ENCODE measurements around the gene TMEM88. TPM values are rescaled to one million over a fixed set of nuclear protein-coding genes. Genes with fewer than 3 reads are reported as not detected.

Gene TMEM88
- total RNA-seq, 4 donors from 2014 or later, result 0.91 to 5.9 (median 3.4) TPM

- DNase-seq (ENCODE audit: low spot score in 2 of 2), result no peak
- H3K4me3 ChIP-seq (ENCODE audit: low read depth, poor library complexity, severe bottlenecking), result no peak overlapping the region
- intact Hi-C loops (cut with DNase I; ENCODE audit: low total_unique reads), result loop anchor here (10.0 kb wide), 1 partner anchor 70 kb away; no protein-coding TSS in a partner anchor
- TF ChIP-seq, protein P1, sequence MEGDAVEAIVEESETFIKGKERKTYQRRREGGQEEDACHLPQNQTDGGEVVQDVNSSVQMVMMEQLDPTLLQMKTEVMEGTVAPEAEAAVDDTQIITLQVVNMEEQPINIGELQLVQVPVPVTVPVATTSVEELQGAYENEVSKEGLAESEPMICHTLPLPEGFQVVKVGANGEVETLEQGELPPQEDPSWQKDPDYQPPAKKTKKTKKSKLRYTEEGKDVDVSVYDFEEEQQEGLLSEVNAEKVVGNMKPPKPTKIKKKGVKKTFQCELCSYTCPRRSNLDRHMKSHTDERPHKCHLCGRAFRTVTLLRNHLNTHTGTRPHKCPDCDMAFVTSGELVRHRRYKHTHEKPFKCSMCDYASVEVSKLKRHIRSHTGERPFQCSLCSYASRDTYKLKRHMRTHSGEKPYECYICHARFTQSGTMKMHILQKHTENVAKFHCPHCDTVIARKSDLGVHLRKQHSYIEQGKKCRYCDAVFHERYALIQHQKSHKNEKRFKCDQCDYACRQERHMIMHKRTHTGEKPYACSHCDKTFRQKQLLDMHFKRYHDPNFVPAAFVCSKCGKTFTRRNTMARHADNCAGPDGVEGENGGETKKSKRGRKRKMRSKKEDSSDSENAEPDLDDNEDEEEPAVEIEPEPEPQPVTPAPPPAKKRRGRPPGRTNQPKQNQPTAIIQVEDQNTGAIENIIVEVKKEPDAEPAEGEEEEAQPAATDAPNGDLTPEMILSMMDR (IDR thresholded peaks at IDR 0.05), result no peak
- TF ChIP-seq POLR2A (IDR thresholded peaks at IDR 0.05), result no peak
- WGBS, 2 donors, result 85 to 86% methylated on average over 5 of the region's 5 CpGs
These were observed 39.9 kb upstream of the TMEM88 start for GRCh38 chr17:7814969-7815368.

DNA sequence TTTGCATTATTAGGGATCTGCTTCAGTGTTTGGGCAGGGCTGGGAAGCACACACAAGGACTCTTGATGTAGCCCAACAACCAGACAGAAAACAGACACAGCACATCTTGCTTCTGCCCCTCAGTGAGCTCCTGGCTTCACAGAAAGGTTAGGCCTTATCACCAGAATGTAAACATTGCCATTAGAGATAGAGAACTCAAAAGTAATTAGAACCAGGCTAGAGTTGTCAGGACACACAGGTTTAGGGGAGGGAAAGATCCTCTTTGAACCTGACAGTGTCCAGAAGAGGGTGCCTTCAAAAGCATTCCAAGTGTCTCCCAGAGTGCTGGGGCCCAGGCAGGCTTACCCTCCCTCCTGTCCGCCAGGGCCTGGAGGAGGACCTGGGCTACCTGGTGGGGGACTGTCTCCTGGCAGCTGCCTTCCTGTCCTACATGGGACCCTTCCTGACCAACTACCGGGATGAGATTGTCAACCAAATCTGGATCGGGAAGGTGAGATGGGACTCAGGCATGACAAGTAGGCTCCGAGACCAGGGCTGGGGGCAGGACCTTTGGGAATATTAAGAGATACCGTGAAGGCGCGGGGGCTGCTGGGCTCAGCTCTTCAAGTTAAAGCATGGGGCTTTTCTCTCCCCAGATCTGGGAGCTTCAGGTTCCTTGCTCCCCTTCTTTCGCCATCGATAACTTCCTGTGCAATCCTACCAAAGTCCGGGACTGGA, 37.8 kb upstream of the TMEM88 start:
- DNase-seq (ENCODE audit: low spot score in 2 of 2), result no peak
- no peak overlapping the region for H3K4me3 ChIP-seq (ENCODE audit: low read depth, poor library complexity, severe bottlenecking)
- 84 to 87% methylated on average over 10 of the region's 10 CpGs for WGBS, 2 donors
- TF ChIP-seq, protein P1 (IDR thresholded peaks at IDR 0.05), result no peak
- TF ChIP-seq POLR2A (IDR thresholded peaks at IDR 0.05), result no peak
- intact Hi-C loops (cut with DNase I; ENCODE audit: low total_unique reads), result loop anchor here (10.0 kb wide), 1 partner anchor 72 kb away; no protein-coding TSS in a partner anchor

DNA sequence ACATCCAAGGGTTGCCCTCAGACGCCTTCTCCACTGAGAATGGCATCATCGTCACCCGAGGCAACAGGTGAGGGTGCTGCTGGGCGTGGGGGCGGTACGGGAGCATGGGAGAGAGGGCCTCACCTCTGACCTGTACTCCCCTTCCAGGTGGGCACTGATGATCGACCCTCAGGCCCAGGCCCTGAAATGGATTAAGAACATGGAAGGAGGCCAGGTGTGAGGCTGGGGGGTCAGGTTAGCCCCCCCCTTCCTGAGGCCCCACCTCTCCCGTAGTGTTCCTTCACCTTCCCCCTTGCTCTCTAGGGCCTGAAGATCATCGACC, 37.3 kb upstream of the TMEM88 start:
- WGBS, 2 donors, result 79 to 85% methylated on average over 9 of the region's 9 CpGs
- no peak overlapping the region for H3K4me3 ChIP-seq (ENCODE audit: low read depth, poor library complexity, severe bottlenecking)
- no peak for DNase-seq (ENCODE audit: low spot score in 2 of 2)
- intact Hi-C loops (cut with DNase I; ENCODE audit: low total_unique reads), result loop anchor here (10.0 kb wide), 1 partner anchor 73 kb away; no protein-coding TSS in a partner anchor
- no peak for TF ChIP-seq POLR2A (IDR thresholded peaks at IDR 0.05)
- TF ChIP-seq, protein P1 (IDR thresholded peaks at IDR 0.05), result no peak

- H3K4me3 ChIP-seq (ENCODE audit: low read depth, poor library complexity, severe bottlenecking), result no peak overlapping the region
- DNase-seq (ENCODE audit: low spot score in 2 of 2), result no peak
- TF ChIP-seq, protein P1 (IDR thresholded peaks at IDR 0.05), result no peak
- TF ChIP-seq POLR2A (IDR thresholded peaks at IDR 0.05), result no peak
- WGBS, 2 donors, result 84 to 85% methylated on average over 10 of the region's 10 CpGs
- intact Hi-C loops (cut with DNase I; ENCODE audit: low total_unique reads), result loop anchor here (10.0 kb wide), 1 partner anchor 73 kb away; no protein-coding TSS in a partner anchor
These were observed 36.8 kb upstream of the TMEM88 start for GRCh38 chr17:7818026-7818425.

- no peak for TF ChIP-seq POLR2A (IDR thresholded peaks at IDR 0.05)
- TF ChIP-seq, protein P1 (IDR thresholded peaks at IDR 0.05), result no peak
- intact Hi-C loops (cut with DNase I; ENCODE audit: low total_unique reads), result loop anchor here (10.0 kb wide), 1 partner anchor 74 kb away; no protein-coding TSS in a partner anchor
- DNase-seq (ENCODE audit: low spot score in 2 of 2), result no peak
- H3K4me3 ChIP-seq (ENCODE audit: low read depth, poor library complexity, severe bottlenecking), result no peak overlapping the region
- WGBS, 2 donors, result 81 to 85% methylated on average over 27 of the region's 27 CpGs
These were observed 35.9 kb upstream of the TMEM88 start for GRCh38 chr17:7818746-7819645.
